Endodermal cell (in vitro differentiated cells): ENCODE measurements around the gene DCN. TPM values are rescaled to one million over a fixed set of nuclear protein-coding genes. Genes with fewer than 3 reads are reported as not detected.

Source experiments
- DNase-seq: peaks from one replicate; pipeline ENCODE4 v3.0.0-alpha.2; 2017
- H3K27ac ChIP-seq: 2 replicates; pipeline ENCODE4 v1.5.1; 2013; ENCODE audit warnings: mild to moderate bottlenecking, low read depth, low read length, moderate library complexity
- H3K27me3 ChIP-seq: 2 replicates; pipeline ENCODE4 v1.6.1; 2013; ENCODE audit warnings: mild to moderate bottlenecking, low read length, moderate library complexity; ENCODE audit not compliant: insufficient read depth, control insufficient read depth, poor library complexity, severe bottlenecking
- H3K36me3 ChIP-seq: 2 replicates; pipeline ENCODE4 v1.7.0; 2013; ENCODE audit warnings: mild to moderate bottlenecking, low read length, moderate library complexity; ENCODE audit not compliant: control insufficient read depth, insufficient read depth
- H3K4me1 ChIP-seq: one replicate; pipeline ENCODE4 v1.7.0; 2013; ENCODE audit warnings: low read length; ENCODE audit not compliant: control insufficient read depth, insufficient read depth
- H3K4me3 ChIP-seq: 2 replicates; pipeline ENCODE4 v1.5.1; 2013; ENCODE audit warnings: mild to moderate bottlenecking, low read length, moderate library complexity
- H3K9ac ChIP-seq: 2 replicates; pipeline ENCODE4 v1.6.1; 2013; ENCODE audit warnings: mild to moderate bottlenecking, low read length, moderate library complexity; ENCODE audit not compliant: poor library complexity, severe bottlenecking; ENCODE audit errors: extremely low read depth
- H3K9me3 ChIP-seq: 2 replicates; pipeline ENCODE4 v1.6.1; 2013; ENCODE audit warnings: mild to moderate bottlenecking, low read length, moderate library complexity; ENCODE audit not compliant: control insufficient read depth
- H3K27ac Mint-ChIP-seq: 2 replicates; pipeline ENCODE4 v1.8.0; 2020; ENCODE audit warnings: mixed read lengths
- H3K27me3 Mint-ChIP-seq: 2 replicates; pipeline ENCODE4 v1.8.0; 2021; ENCODE audit warnings: mild to moderate bottlenecking, mixed read lengths; ENCODE audit not compliant: insufficient read depth
- H3K36me3 Mint-ChIP-seq: 2 replicates; pipeline ENCODE4 v1.8.0; 2020; ENCODE audit warnings: low read depth, mixed read lengths
- H3K4me1 Mint-ChIP-seq: 2 replicates; pipeline ENCODE4 v1.8.0; 2020; ENCODE audit warnings: mixed read lengths
- H3K4me3 Mint-ChIP-seq: 2 replicates; pipeline ENCODE4 v1.8.0; 2020; ENCODE audit warnings: mild to moderate bottlenecking, moderate library complexity, mixed read lengths
- H3K9me3 Mint-ChIP-seq: 2 replicates; pipeline ENCODE4 v1.8.0; 2020; ENCODE audit warnings: mild to moderate bottlenecking, mixed read lengths
- CTCF ChIP-seq: fragments of 200-600 bp; sonication (generic); conservative IDR thresholded peaks from 2 replicates; pipeline ENCODE4 v1.5.0; 2021; ENCODE audit warnings: antibody characterized with exemption, mild to moderate bottlenecking
- WGBS, 2 experiments: methylation state at CpG; one replicate each; pipeline versions ENCODE4 v1.1.5 to v1.1.7; 2013; ENCODE audit warnings: missing lambda C conversion rate in 2 of 2, mixed read lengths in 1 of 2; ENCODE audit not compliant: insufficient coverage in 1 of 2, insufficient read length in 1 of 2; 5-methylcytosine and 5-hydroxymethylcytosine counted together
- total RNA-seq, 2 donors: library from RNA; stranded (reverse); fragmentation: NEBNext Ultra II Directional in 1 of 2; extraction: Animal tissue kit (Norgen Biotek cat#: 25700) in 1 of 2; gene quantifications; 2 replicates in 1 of 2; 3 replicates in 1 of 2; pipeline ENCODE4 v1.2.1, GENCODE V29; 2021

Gene DCN
- total RNA-seq, 2 donors from 2014 or later = not detected

DNA sequence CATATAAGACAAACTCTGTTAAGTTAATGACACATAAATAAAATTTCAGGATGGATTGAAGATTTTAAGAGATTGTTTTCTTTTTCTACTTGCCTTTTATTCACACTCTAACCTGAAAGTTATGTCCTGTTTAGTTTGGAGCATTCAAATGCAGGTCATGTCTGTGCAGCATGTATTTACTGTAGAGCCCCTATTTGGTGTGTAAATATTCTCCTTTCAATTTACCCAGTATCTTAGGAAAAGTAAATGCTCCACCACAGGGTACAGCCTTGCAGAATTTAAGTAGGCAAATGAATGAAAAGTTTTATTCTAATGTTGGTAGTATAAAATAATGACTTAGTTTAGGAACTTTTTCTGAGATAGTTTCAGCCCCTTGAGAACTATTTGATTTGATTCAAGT lies 6.2 kb upstream of the DCN start:
- Histone ChIP-seq H3K27ac (no peak overlapping the region), H3K9ac (no peak overlapping the region), H3K9me3 (no peaks in the 10 kb centered on the region), H3K27me3 (no peaks in the 10 kb centered on the region), H3K4me3 (no peak overlapping the region), H3K4me1 (no peaks in the 10 kb centered on the region), H3K36me3 (no peaks in the 10 kb centered on the region)
- Mint-ChIP-seq H3K4me3 (no peak overlapping the region), H3K4me1 (no peaks in the 10 kb centered on the region), H3K36me3 (no peaks in the 10 kb centered on the region), H3K27me3 (no peaks in the 10 kb centered on the region), H3K9me3 (peaks cover 2% of the 10 kb centered on the region), H3K27ac (no peak overlapping the region)
- no peak for TF ChIP-seq CTCF
- DNase-seq = no peak

DNA sequence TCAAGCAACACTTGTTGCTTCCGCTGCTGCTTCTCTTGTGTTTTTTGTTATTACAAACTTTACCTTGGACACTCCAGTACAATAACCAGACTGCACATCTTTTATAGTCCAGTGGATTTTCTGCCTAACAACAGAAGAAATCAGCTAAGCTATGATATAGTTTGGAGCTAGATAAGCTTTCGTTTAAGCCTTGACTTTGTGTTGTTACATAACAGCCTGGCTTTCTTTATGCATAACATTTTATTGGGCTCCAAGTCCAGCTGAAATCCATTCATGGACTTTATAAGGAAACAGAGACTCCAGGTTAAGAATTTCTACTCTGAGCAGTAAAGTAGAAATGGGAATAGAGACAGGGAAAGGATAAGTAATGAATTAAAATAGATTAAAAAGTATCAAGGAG lies 3.5 kb upstream of the DCN start:
- Histone ChIP-seq H3K36me3 (no peaks in the 10 kb centered on the region), H3K27me3 (no peaks in the 10 kb centered on the region), H3K9ac (no peak overlapping the region), H3K4me3 (no peak overlapping the region), H3K27ac (no peak overlapping the region), H3K4me1 (no peaks in the 10 kb centered on the region), H3K9me3 (no peaks in the 10 kb centered on the region)
- H3K9me3 Mint-ChIP-seq = no peaks in the 10 kb centered on the region
- H3K27ac Mint-ChIP-seq = no peak overlapping the region
- WGBS, 2 experiments = 93 to 94% methylated on average over 2 of the region's 2 CpGs
- H3K4me3 Mint-ChIP-seq = no peak overlapping the region
- TF ChIP-seq CTCF = no peak
- no peaks in the 10 kb centered on the region for H3K27me3 Mint-ChIP-seq
- no peaks in the 10 kb centered on the region for H3K36me3 Mint-ChIP-seq
- no peak for DNase-seq
- no peaks in the 10 kb centered on the region for H3K4me1 Mint-ChIP-seq

DNA sequence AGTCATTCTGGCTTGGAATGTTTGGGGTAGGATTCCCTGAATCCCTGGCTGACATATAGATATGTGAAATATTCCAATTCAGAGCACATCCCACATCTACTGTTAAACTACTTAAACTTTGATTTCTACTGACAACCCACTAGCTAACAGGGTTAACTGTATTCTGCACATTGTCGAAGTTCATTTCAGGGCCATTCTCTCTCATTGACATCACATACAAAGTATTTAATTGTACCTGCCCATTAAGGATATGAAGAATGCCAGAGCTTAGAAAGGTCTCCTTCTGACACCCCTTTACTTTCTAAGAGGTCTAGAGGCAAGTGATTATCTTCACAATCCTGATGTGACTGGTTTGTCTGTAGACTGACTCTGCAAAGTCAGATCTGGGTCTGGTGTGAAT lies 2.8 kb upstream of the DCN start:
- Histone ChIP-seq H3K4me3 (no peak overlapping the region), H3K9me3 (no peaks in the 10 kb centered on the region), H3K9ac (no peak overlapping the region), H3K27ac (no peak overlapping the region), H3K4me1 (no peaks in the 10 kb centered on the region), H3K27me3 (no peaks in the 10 kb centered on the region), H3K36me3 (no peaks in the 10 kb centered on the region)
- no peaks in the 10 kb centered on the region for H3K27me3 Mint-ChIP-seq
- WGBS, 2 experiments = 83% methylated on average over 1 of the region's 1 CpG
- no peak for TF ChIP-seq CTCF
- H3K4me3 Mint-ChIP-seq = no peak overlapping the region
- H3K9me3 Mint-ChIP-seq = no peaks in the 10 kb centered on the region
- H3K4me1 Mint-ChIP-seq = no peaks in the 10 kb centered on the region
- no peaks in the 10 kb centered on the region for H3K36me3 Mint-ChIP-seq
- no peak for DNase-seq
- no peak overlapping the region for H3K27ac Mint-ChIP-seq
